WTC11 (cell line): ENCODE measurements around the gene DDX46. TPM values are rescaled to one million over a fixed set of nuclear protein-coding genes. Genes with fewer than 3 reads are reported as not detected.

ENCODE experiments used
- ATF1 ChIP-seq: sonication (generic); formaldehyde crosslinking; IDR thresholded peaks from 2 replicates; pipeline ENCODE4 v1.8.1; 2023; ENCODE audit warnings: mild to moderate bottlenecking, moderate library complexity, missing genetic modification reagents
- CREB1 ChIP-seq: sonication (generic); formaldehyde crosslinking; IDR thresholded peaks from 2 replicates; pipeline ENCODE4 v1.8.0; 2023; ENCODE audit warnings: mild to moderate bottlenecking, missing genetic modification reagents
- CREM ChIP-seq: sonication (generic); formaldehyde crosslinking; IDR thresholded peaks from 2 replicates; pipeline ENCODE4 v1.8.1; 2022; ENCODE audit warnings: mild to moderate bottlenecking, missing genetic modification reagents, moderate library complexity
- ELF4 ChIP-seq: sonication (generic); formaldehyde crosslinking; IDR thresholded peaks from 2 replicates; pipeline ENCODE4 v1.8.1; 2022; ENCODE audit warnings: low read depth, mild to moderate bottlenecking, moderate library complexity, missing genetic modification reagents
- ESRRA ChIP-seq: sonication (generic); formaldehyde crosslinking; IDR thresholded peaks from 2 replicates; pipeline ENCODE4 v1.8.1; 2022; ENCODE audit warnings: mild to moderate bottlenecking, missing genetic modification reagents, borderline replicate concordance
- ETV6 ChIP-seq: sonication (generic); formaldehyde crosslinking; IDR thresholded peaks from 2 replicates; pipeline ENCODE4 v1.8.1; 2022; ENCODE audit warnings: mild to moderate bottlenecking, missing genetic modification reagents
- FOXJ3 ChIP-seq: sonication (generic); formaldehyde crosslinking; IDR thresholded peaks from 2 replicates; pipeline ENCODE4 v1.9.0; 2021; ENCODE audit warnings: missing genetic modification reagents, mild to moderate bottlenecking, borderline replicate concordance
- FOXK1 ChIP-seq: sonication (generic); formaldehyde crosslinking; IDR thresholded peaks from 2 replicates; pipeline ENCODE4 v1.8.0; 2022; ENCODE audit warnings: mild to moderate bottlenecking, moderate library complexity, missing genetic modification reagents
- GABPB1 ChIP-seq: sonication (generic); formaldehyde crosslinking; IDR thresholded peaks from 2 replicates; pipeline ENCODE4 v1.8.1; 2023; ENCODE audit warnings: mild to moderate bottlenecking, missing genetic modification reagents
- JUN ChIP-seq: sonication (generic); formaldehyde crosslinking; IDR thresholded peaks from 2 replicates; pipeline ENCODE4 v1.8.0; 2023; ENCODE audit warnings: mild to moderate bottlenecking, missing genetic modification reagents
- MYBL2 ChIP-seq: sonication (generic); formaldehyde crosslinking; IDR thresholded peaks from 2 replicates; pipeline ENCODE4 v1.8.1; 2023; ENCODE audit warnings: mild to moderate bottlenecking, moderate library complexity, missing genetic modification reagents
- NR3C1 ChIP-seq: sonication (generic); formaldehyde crosslinking; conservative IDR thresholded peaks from 2 replicates; pipeline ENCODE4 v1.8.1; 2023; ENCODE audit warnings: low read depth, mild to moderate bottlenecking, missing genetic modification reagents
- PRRX2 ChIP-seq: fragments of 250-450 bp; sonication (Bioruptor Pico); IDR thresholded peaks from 2 replicates; pipeline ENCODE4 v1.8.0; 2021; ENCODE audit warnings: mild to moderate bottlenecking
- RELA ChIP-seq: sonication (generic); formaldehyde crosslinking; IDR thresholded peaks from 2 replicates; pipeline ENCODE4 v1.8.1; 2022; ENCODE audit warnings: missing genetic modification reagents, mild to moderate bottlenecking, borderline replicate concordance
- ZBTB21 ChIP-seq: sonication (generic); formaldehyde crosslinking; IDR thresholded peaks from 2 replicates; pipeline ENCODE4 v1.8.1; 2023; ENCODE audit warnings: mild to moderate bottlenecking, missing genetic modification reagents, borderline replicate concordance
- ZNF138 ChIP-seq: sonication (generic); formaldehyde crosslinking; conservative IDR thresholded peaks from 2 replicates; pipeline ENCODE4 v1.8.1; 2022; ENCODE audit warnings: mild to moderate bottlenecking, moderate library complexity, missing genetic modification reagents
- ZNF232 ChIP-seq: sonication (generic); formaldehyde crosslinking; IDR thresholded peaks from 2 replicates; pipeline ENCODE4 v1.8.0; 2022; ENCODE audit warnings: mild to moderate bottlenecking, missing genetic modification reagents
- ZNF671 ChIP-seq: fragments of 250-450 bp; sonication (Bioruptor Pico); IDR thresholded peaks from 2 replicates; pipeline ENCODE4 v1.8.0; 2021; ENCODE audit warnings: mild to moderate bottlenecking
- total RNA-seq: library from RNA; stranded (reverse); gene quantifications from 3 replicates; pipeline ENCODE4 v1.2.3, GENCODE V29; 2021
- TF ChIP-seq, protein P1 (sequence below): fragments of 250-450 bp; sonication (Bioruptor Pico); IDR thresholded peaks from 2 replicates; pipeline ENCODE4 v1.9.0; 2021; ENCODE audit warnings: mild to moderate bottlenecking
- TF ChIP-seq, protein P2 (sequence below): sonication (generic); formaldehyde crosslinking; IDR thresholded peaks from 2 replicates; pipeline ENCODE4 v1.8.1; 2023; ENCODE audit warnings: mild to moderate bottlenecking, missing genetic modification reagents, moderate library complexity
- TF ChIP-seq, protein P3 (sequence below): sonication (generic); formaldehyde crosslinking; IDR thresholded peaks from 2 replicates; pipeline ENCODE4 v1.8.0; 2023; ENCODE audit warnings: missing genetic modification reagents
- TF ChIP-seq, protein P4 (sequence below): sonication (generic); formaldehyde crosslinking; IDR thresholded peaks from 2 replicates; pipeline ENCODE4 v1.8.0; 2022; ENCODE audit warnings: mild to moderate bottlenecking, missing genetic modification reagents
- TF ChIP-seq, protein P5 (sequence below): sonication (generic); formaldehyde crosslinking; IDR thresholded peaks from 2 replicates; pipeline ENCODE4 v1.8.0; 2022; ENCODE audit warnings: mild to moderate bottlenecking, missing genetic modification reagents
- TF ChIP-seq, protein P6 (sequence below): sonication (generic); formaldehyde crosslinking; IDR thresholded peaks from 2 replicates; pipeline ENCODE4 v1.8.0; 2023; ENCODE audit warnings: missing genetic modification reagents, mild to moderate bottlenecking, borderline replicate concordance
- TF ChIP-seq, protein P7 (sequence below): sonication (generic); formaldehyde crosslinking; IDR thresholded peaks from 2 replicates; pipeline ENCODE4 v1.8.1; 2022; ENCODE audit warnings: low read depth, mild to moderate bottlenecking, moderate library complexity, missing genetic modification reagents, borderline replicate concordance

DDX46 gene
- total RNA-seq, 1 experiment from 2014 or later = 123 TPM

DNA sequence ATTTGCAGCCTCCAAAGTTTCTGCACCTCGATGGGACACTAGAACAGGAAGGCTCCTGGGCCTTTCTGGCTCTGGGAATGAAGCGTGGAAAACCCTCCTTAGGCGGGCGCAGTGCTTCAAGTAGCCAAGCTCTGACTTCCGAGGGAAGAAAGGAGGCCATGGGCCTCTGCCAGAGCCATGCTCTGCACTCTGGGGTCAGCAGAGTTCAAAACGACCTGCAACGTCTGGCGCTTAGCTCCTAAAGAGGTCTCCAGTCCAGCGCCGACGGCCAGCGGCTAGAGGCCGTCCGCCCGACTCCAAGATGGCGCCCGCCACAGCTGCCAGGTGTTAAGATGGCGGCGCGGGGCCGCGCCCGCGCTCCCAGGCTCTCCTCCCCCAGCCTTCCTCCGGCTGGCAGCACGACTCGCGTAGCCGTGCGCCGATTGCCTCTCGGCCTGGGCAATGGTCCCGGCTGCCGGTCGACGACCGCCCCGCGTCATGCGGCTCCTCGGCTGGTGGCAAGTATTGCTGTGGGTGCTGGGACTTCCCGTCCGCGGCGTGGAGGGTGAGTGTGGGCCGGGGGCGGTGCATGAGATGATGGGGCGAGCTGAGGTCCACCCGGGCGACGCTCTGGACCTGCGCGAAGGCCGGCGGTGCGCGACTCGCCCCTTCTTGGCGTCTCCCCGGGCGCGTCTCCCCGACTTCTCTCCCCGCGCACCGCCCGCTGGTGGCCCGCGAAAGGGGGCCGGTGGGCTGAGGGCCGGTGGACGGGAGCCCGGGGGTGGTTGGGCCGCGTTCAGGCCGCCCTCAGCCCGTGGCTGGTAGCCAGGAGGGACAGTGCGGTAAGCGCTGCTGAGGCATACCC is 115.6 kb downstream of the DDX46 start, which contains the start of gene TXNDC15 (continued):
- no peak for TF ChIP-seq ETV6 (CRISPR knock-in tag)
- TF ChIP-seq ESRRA = peak; percentile 37; the same call in 1 of the 2 replicates
- TF ChIP-seq, protein P1, sequence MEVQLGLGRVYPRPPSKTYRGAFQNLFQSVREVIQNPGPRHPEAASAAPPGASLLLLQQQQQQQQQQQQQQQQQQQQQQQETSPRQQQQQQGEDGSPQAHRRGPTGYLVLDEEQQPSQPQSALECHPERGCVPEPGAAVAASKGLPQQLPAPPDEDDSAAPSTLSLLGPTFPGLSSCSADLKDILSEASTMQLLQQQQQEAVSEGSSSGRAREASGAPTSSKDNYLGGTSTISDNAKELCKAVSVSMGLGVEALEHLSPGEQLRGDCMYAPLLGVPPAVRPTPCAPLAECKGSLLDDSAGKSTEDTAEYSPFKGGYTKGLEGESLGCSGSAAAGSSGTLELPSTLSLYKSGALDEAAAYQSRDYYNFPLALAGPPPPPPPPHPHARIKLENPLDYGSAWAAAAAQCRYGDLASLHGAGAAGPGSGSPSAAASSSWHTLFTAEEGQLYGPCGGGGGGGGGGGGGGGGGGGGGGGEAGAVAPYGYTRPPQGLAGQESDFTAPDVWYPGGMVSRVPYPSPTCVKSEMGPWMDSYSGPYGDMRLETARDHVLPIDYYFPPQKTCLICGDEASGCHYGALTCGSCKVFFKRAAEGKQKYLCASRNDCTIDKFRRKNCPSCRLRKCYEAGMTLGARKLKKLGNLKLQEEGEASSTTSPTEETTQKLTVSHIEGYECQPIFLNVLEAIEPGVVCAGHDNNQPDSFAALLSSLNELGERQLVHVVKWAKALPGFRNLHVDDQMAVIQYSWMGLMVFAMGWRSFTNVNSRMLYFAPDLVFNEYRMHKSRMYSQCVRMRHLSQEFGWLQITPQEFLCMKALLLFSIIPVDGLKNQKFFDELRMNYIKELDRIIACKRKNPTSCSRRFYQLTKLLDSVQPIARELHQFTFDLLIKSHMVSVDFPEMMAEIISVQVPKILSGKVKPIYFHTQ (CRISPR knock-in tag) = no peak
- TF ChIP-seq, protein P2, sequence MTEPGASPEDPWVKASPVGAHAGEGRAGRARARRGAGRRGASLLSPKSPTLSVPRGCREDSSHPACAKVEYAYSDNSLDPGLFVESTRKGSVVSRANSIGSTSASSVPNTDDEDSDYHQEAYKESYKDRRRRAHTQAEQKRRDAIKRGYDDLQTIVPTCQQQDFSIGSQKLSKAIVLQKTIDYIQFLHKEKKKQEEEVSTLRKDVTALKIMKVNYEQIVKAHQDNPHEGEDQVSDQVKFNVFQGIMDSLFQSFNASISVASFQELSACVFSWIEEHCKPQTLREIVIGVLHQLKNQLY (CRISPR knock-in tag) = peak; percentile 82; the same call in 1 of the 2 replicates
- TF ChIP-seq NR3C1 (CRISPR knock-in tag) = peak; percentile 89; the same call in 1 of the 2 replicates
- no peak for TF ChIP-seq ZNF671 (CRISPR knock-in tag)
- peak; percentile 76; the same call in 1 of the 2 replicates for TF ChIP-seq CREB1
- peak; percentile 47; the same call in 1 of the 2 replicates for TF ChIP-seq ELF4 (CRISPR knock-in tag)
- peak; percentile 87 for TF ChIP-seq FOXK1 (CRISPR knock-in tag)
- no peak for TF ChIP-seq FOXJ3 (CRISPR knock-in tag)
- TF ChIP-seq RELA (CRISPR knock-in tag) = peak; percentile 64; the same call in 1 of the 2 replicates
- TF ChIP-seq ZBTB21 (CRISPR knock-in tag) = peak; percentile 61; the same call in 1 of the 2 replicates
- TF ChIP-seq, protein P3, sequence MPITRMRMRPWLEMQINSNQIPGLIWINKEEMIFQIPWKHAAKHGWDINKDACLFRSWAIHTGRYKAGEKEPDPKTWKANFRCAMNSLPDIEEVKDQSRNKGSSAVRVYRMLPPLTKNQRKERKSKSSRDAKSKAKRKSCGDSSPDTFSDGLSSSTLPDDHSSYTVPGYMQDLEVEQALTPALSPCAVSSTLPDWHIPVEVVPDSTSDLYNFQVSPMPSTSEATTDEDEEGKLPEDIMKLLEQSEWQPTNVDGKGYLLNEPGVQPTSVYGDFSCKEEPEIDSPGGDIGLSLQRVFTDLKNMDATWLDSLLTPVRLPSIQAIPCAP = peak; percentile 67; the same call in 1 of the 2 replicates
- TF ChIP-seq ZNF232 (CRISPR knock-in tag) = peak; percentile 93
- TF ChIP-seq JUN (CRISPR knock-in tag) = 0 out of 2 replicates have a peak, but pooled peaks have one; percentile 22
- TF ChIP-seq ZNF138 (CRISPR knock-in tag) = peak; percentile 77; the same call in 1 of the 2 replicates
- TF ChIP-seq, protein P4, sequence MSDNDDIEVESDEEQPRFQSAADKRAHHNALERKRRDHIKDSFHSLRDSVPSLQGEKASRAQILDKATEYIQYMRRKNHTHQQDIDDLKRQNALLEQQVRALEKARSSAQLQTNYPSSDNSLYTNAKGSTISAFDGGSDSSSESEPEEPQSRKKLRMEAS (CRISPR knock-in tag) = peak; percentile 89
- TF ChIP-seq, protein P5, sequence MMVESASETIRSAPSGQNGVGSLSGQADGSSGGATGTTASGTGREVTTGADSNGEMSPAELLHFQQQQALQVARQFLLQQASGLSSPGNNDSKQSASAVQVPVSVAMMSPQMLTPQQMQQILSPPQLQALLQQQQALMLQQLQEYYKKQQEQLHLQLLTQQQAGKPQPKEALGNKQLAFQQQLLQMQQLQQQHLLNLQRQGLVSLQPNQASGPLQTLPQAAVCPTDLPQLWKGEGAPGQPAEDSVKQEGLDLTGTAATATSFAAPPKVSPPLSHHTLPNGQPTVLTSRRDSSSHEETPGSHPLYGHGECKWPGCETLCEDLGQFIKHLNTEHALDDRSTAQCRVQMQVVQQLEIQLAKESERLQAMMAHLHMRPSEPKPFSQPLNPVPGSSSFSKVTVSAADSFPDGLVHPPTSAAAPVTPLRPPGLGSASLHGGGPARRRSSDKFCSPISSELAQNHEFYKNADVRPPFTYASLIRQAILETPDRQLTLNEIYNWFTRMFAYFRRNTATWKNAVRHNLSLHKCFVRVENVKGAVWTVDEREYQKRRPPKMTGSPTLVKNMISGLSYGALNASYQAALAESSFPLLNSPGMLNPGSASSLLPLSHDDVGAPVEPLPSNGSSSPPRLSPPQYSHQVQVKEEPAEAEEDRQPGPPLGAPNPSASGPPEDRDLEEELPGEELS (CRISPR knock-in tag) = peak; percentile 75; the same call in 1 of the 2 replicates
- TF ChIP-seq PRRX2 (CRISPR knock-in tag) = no peak
- TF ChIP-seq CREM = peak; percentile 71; the same call in 1 of the 2 replicates
- TF ChIP-seq GABPB1 (CRISPR knock-in tag) = peak; percentile 67; the same call in 1 of the 2 replicates
- no peak for TF ChIP-seq ATF1 (CRISPR knock-in tag)
- TF ChIP-seq, protein P6, sequence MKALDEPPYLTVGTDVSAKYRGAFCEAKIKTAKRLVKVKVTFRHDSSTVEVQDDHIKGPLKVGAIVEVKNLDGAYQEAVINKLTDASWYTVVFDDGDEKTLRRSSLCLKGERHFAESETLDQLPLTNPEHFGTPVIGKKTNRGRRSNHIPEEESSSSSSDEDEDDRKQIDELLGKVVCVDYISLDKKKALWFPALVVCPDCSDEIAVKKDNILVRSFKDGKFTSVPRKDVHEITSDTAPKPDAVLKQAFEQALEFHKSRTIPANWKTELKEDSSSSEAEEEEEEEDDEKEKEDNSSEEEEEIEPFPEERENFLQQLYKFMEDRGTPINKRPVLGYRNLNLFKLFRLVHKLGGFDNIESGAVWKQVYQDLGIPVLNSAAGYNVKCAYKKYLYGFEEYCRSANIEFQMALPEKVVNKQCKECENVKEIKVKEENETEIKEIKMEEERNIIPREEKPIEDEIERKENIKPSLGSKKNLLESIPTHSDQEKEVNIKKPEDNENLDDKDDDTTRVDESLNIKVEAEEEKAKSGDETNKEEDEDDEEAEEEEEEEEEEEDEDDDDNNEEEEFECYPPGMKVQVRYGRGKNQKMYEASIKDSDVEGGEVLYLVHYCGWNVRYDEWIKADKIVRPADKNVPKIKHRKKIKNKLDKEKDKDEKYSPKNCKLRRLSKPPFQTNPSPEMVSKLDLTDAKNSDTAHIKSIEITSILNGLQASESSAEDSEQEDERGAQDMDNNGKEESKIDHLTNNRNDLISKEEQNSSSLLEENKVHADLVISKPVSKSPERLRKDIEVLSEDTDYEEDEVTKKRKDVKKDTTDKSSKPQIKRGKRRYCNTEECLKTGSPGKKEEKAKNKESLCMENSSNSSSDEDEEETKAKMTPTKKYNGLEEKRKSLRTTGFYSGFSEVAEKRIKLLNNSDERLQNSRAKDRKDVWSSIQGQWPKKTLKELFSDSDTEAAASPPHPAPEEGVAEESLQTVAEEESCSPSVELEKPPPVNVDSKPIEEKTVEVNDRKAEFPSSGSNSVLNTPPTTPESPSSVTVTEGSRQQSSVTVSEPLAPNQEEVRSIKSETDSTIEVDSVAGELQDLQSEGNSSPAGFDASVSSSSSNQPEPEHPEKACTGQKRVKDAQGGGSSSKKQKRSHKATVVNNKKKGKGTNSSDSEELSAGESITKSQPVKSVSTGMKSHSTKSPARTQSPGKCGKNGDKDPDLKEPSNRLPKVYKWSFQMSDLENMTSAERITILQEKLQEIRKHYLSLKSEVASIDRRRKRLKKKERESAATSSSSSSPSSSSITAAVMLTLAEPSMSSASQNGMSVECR (CRISPR knock-in tag) = peak; percentile 83
- TF ChIP-seq MYBL2 (CRISPR knock-in tag) = peak; percentile 69
- TF ChIP-seq, protein P7, sequence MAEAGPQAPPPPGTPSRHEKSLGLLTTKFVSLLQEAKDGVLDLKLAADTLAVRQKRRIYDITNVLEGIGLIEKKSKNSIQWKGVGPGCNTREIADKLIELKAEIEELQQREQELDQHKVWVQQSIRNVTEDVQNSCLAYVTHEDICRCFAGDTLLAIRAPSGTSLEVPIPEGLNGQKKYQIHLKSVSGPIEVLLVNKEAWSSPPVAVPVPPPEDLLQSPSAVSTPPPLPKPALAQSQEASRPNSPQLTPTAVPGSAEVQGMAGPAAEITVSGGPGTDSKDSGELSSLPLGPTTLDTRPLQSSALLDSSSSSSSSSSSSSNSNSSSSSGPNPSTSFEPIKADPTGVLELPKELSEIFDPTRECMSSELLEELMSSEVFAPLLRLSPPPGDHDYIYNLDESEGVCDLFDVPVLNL = peak; percentile 41; the same call in 1 of the 2 replicates
